ENCODE data around the gene UHMK1.

The UHMK1 gene

GRCh38 chr1:162530307-162530987 is 32.8 kb downstream of the UHMK1 start:
- no peak for DNase-seq (ENCODE audit: low read depth)

- no peak for DNase-seq (ENCODE audit: low read depth)
Observed at GRCh38 chr1:162530988-162531319, 33.3 kb downstream of the UHMK1 start.

GRCh38 chr1:162535501-162535900 is 37.9 kb downstream of the UHMK1 start:
- DNase-seq (ENCODE audit: low read depth), result no peak

GRCh38 chr1:162536511-162536910 is 38.9 kb downstream of the UHMK1 start:
- DNase-seq (ENCODE audit: low read depth), result peak; percentile 55

GRCh38 chr1:162537216-162537615 is 39.6 kb downstream of the UHMK1 start:
- DNase-seq (ENCODE audit: low read depth), result no peak

GRCh38 chr1:162538815-162539431 is 41.3 kb downstream of the UHMK1 start:
- peak; percentile 78 for DNase-seq (ENCODE audit: low read depth)

GRCh38 chr1:162541619-162542141 is 44.1 kb downstream of the UHMK1 start:
- DNase-seq (ENCODE audit: low read depth), result peak; percentile 91

GRCh38 chr1:162543228-162543627 is 45.6 kb downstream of the UHMK1 start:
- no peak for DNase-seq (ENCODE audit: low read depth)

GRCh38 chr1:162548170-162548569 is 50.6 kb downstream of the UHMK1 start:
- no peak for DNase-seq (ENCODE audit: low read depth)

GRCh38 chr1:162549001-162549400 is 51.4 kb downstream of the UHMK1 start:
- no peak for DNase-seq (ENCODE audit: low read depth)

GRCh38 chr1:162550925-162551324 is 53.3 kb downstream of the UHMK1 start:
- no peak for DNase-seq (ENCODE audit: low read depth)

GRCh38 chr1:162551969-162552683 is 54.5 kb downstream of the UHMK1 start:
- no peak for DNase-seq (ENCODE audit: low read depth)

- no peak for DNase-seq (ENCODE audit: low read depth)
Observed at GRCh38 chr1:162552684-162553252, 55.1 kb downstream of the UHMK1 start.

- DNase-seq (ENCODE audit: low read depth), result no peak
Observed at GRCh38 chr1:162554258-162554657, 56.6 kb downstream of the UHMK1 start.

GRCh38 chr1:162557536-162557935 is 59.9 kb downstream of the UHMK1 start:
- no peak for DNase-seq (ENCODE audit: low read depth)

GRCh38 chr1:162560303-162561036 is 62.9 kb downstream of the UHMK1 start:
- no peak for DNase-seq (ENCODE audit: low read depth)

GRCh38 chr1:162561037-162561615 is 63.5 kb downstream of the UHMK1 start:
- peak; percentile 94 for DNase-seq (ENCODE audit: low read depth)

GRCh38 chr1:162561616-162562469 is 64.2 kb downstream of the UHMK1 start, which contains the start of gene UAP1:
TSS of gene UAP1 (plus strand) at chr1:162561722. CDS start at chr1:162566069, 4,347 bp downstream.
- DNase-seq (ENCODE audit: low read depth), result no peak

- no peak for DNase-seq (ENCODE audit: low read depth)
Observed at GRCh38 chr1:162562470-162562828, 64.8 kb downstream of the UHMK1 start.

- no peak for DNase-seq (ENCODE audit: low read depth)
Observed at GRCh38 chr1:162564762-162565218, 67.2 kb downstream of the UHMK1 start.

GRCh38 chr1:162565460-162565859 is 67.8 kb downstream of the UHMK1 start:
- DNase-seq (ENCODE audit: low read depth), result no peak
